Skeletal muscle tissue (tissue), 4 donors: ENCODE measurements around the gene PALB2. TPM values are rescaled to one million over a fixed set of nuclear protein-coding genes. Genes with fewer than 3 reads are reported as not detected.

Experiments
- H3K27ac ChIP-seq: one replicate; pipeline ENCODE4 v1.7.0; 2013; ENCODE audit warnings: mild to moderate bottlenecking, low read depth, low read length, inconsistent platforms
- H3K27me3 ChIP-seq, 3 donors: one replicate each; pipeline ENCODE4 v1.7.0; 2013; ENCODE audit warnings: low read length in 3 of 3; ENCODE audit not compliant: control insufficient read depth in 3 of 3, insufficient read depth in 3 of 3
- H3K36me3 ChIP-seq, 3 donors: one replicate each; pipeline ENCODE4 v1.7.0; 2013; ENCODE audit warnings: low read length in 3 of 3; ENCODE audit not compliant: control insufficient read depth in 3 of 3, insufficient read depth in 3 of 3
- H3K4me1 ChIP-seq, 3 donors: one replicate each; pipeline ENCODE4 v1.7.0; 2013; ENCODE audit warnings: low read length in 3 of 3, mild to moderate bottlenecking in 3 of 3; ENCODE audit not compliant: control insufficient read depth in 3 of 3, insufficient read depth in 3 of 3
- H3K4me3 ChIP-seq, 3 donors: one replicate each; pipeline ENCODE4 v1.7.0; 2013; ENCODE audit warnings: low read length in 3 of 3
- H3K9ac ChIP-seq, 3 donors: one replicate each; pipeline ENCODE4 v1.7.0; 2013; ENCODE audit warnings: low read length in 3 of 3, mild to moderate bottlenecking in 3 of 3, moderate library complexity in 2 of 3, low read depth in 1 of 3
- H3K9me3 ChIP-seq, 3 donors: one replicate each; pipeline ENCODE4 v1.7.0; 2013; ENCODE audit warnings: low read length in 3 of 3; ENCODE audit not compliant: control insufficient read depth in 3 of 3
- total RNA-seq: library from RNA; depleted of rRNA; stranded (reverse); fragments of >200 nt; gene quantifications from one replicate; pipeline ENCODE4 v1.2.3, GENCODE V29; 2014
- donor health status: Osteomylitis.

The PALB2 gene
- total RNA-seq, 1 donor from 2014 or later: 14.1 TPM

DNA sequence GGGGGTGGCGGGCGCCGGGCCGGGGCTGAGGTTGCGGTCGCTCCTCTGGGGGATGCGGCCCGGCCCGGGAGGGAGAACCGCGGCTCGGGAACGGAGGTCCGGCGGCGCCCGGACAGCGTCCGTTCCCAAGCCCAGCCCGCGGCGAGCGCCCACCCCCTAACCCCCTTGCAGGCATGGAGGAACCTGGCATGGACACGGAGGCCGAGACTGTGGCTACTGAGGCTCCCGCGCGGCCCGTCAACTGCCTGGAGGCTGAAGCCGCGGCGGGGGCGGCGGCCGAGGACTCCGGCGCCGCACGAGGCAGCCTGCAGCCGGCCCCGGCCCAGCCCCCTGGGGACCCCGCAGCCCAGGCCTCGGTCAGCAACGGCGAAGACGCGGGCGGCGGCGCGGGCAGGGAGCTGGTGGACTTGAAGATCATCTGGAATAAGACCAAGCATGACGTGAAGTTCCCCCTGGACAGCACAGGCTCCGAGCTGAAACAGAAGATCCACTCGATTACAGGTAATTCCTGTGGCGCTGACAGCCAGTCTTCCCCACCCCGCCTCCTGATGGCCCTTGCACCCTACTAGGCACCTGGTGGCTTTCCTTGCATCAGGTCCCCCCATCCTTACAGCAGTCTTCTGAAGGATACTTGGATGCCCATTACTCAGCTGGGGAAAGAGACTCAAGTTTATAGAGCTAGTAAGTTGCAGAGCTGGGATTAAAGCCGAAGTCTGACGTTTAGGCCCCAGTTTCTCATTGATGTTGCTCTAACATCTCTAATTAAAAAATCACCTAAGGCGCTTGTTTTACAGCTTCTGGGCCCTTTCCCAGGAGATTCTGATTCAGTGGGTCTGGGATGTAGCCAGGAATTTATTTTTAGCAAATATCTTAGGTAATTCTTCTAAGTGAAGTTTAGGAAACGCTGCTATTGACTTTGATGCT, 83.1 kb downstream of the PALB2 start:
- Histone ChIP-seq H3K4me3 (peak overlapping the region; percentile 88 to 94 (median 89)), H3K27ac (peak overlapping the region; percentile 91), H3K4me1 (peaks cover 45 to 50% (median 48%) of the 10 kb centered on the region in 3 donors), H3K9me3 (no peaks in the 10 kb centered on the region), H3K36me3 (peaks cover 24 to 41% (median 39%) of the 10 kb centered on the region in 3 donors), H3K9ac (peak overlapping the region; percentile 82 to 96 (median 93)), H3K27me3 (no peaks in the 10 kb centered on the region)

DNA sequence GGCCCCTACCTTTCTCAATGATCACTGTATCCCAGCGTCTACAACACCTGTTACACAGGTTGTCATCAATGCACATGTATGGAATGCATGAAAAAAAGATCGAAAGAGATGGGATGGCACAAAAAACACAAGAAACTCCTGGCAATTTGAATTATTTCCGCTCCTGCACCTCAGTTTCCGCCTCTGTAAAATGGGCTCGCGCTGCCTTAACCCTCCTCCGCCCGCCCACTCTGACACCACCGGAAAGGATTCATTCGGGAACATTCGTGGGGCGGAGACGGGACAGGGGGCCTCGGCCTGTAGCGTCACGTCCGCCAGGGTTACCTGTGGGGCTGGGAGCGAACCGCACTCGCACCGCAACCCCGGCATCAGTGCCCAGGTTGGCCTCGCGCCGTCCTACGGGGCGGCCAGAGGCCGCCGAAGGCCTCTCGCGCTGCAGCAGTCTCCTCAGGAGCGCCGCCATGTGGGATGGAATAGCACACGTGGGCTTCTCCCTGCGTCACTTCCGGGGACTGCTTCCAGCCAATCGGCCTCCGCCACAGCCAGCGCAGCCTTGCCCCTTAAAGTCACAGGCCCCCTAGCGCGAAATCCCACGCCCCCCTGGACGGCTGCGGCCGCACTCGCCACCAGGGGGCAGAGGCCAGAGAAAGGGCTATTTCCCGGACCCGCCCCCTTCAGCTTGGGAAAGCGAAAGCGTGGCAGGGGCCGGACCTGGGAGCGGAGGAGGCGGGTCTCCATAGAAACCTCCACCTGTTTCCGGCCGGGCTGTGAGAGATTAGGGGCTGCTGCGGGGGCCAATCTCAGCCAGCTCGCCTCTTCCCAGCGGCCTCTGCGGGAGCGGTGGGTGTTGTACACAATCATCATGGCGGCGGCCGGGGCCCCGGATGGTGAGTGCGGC, 84.0 kb downstream of the PALB2 start, which contains the start of the genes EARS2 and UBFD1:
Gene EARS2, minus strand, starts transcription at position 470 of the 898 bp plus-strand sequence. Its CDS starts 7 bp downstream, at position 463.
Gene UBFD1, plus strand, starts transcription at position 847 of the 898 bp plus-strand sequence. Its CDS starts 16 bp downstream, at position 863.
- Histone ChIP-seq H3K27ac (peak within 1 kb of the TSS; percentile 91), H3K36me3 (peaks cover 20 to 36% (median 33%) of the 10 kb centered on the region in 3 donors), H3K9me3 (no peaks in the 10 kb centered on the region), H3K27me3 (no peaks in the 10 kb centered on the region), H3K9ac (peak within 1 kb of the TSS; percentile 82 to 96 (median 93)), H3K4me1 (peaks cover 39 to 43% (median 42%) of the 10 kb centered on the region in 3 donors), H3K4me3 (peak within 1 kb of the TSS; percentile 88 to 94 (median 89))

DNA sequence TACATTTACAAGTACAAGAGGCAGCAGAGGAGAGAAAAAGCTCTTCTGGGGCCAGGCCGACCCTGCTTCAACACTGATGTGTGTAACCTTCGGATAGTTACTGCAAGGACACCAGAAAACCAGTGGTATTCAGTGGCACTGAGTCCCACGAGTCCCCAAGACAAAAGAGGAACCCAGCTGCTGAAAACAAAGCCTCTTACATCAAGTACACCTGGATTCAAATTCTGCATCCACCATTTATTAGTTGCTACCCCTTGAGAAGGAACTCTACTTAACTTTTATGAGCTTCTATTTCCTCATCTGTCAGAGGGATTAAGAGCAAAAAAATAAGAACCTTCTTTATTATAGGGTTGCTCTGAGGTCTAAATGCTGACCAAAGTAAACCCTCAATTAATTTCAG, 86.6 kb downstream of the PALB2 start:
- Histone ChIP-seq H3K9ac (no peak overlapping the region), H3K9me3 (no peaks in the 10 kb centered on the region), H3K27me3 (no peaks in the 10 kb centered on the region), H3K4me3 (no peak overlapping the region), H3K4me1 (peaks cover 21 to 24% (median 22%) of the 10 kb centered on the region in 3 donors), H3K27ac (no peak overlapping the region), H3K36me3 (peaks cover 27 to 32% (median 29%) of the 10 kb centered on the region in 3 donors)

Other genes starting within 250 kb of the PALB2 start
- 12.5 TPM for gene COG7, start 188.1 kb downstream of the PALB2 start, total RNA-seq
- gene GGA2, start 130.8 kb downstream of the PALB2 start, total RNA-seq: 31.8 TPM
- 26.1 TPM for gene EARS2, start 84.0 kb downstream of the PALB2 start, total RNA-seq
- gene UBFD1, start 83.6 kb downstream of the PALB2 start, total RNA-seq: 36.5 TPM
- gene NDUFAB1, start 45.0 kb downstream of the PALB2 start, total RNA-seq: 111 TPM
- 25.6 TPM for gene DCTN5, start 156 bp upstream of the PALB2 start, total RNA-seq
- 2.6 TPM for gene PLK1, start 37.6 kb upstream of the PALB2 start, total RNA-seq
- not detected for gene ERN2, start 71.9 kb upstream of the PALB2 start, total RNA-seq
- not detected for gene CHP2, start 113.7 kb upstream of the PALB2 start, total RNA-seq
- 1.0 TPM for gene PRKCB, start 194.7 kb upstream of the PALB2 start, total RNA-seq